GM21390 (cell line): Measurements from ENCODE around the gene RAB10.
"Not testable (repeated sequence)": the region's sequence is repeated elsewhere in the genome, so short reads cannot be mapped to it uniquely, and the experiment has no call there.

Experiments
- ATAC-seq: cut with Tn5 transposase; IDR thresholded peaks from one replicate; pipeline ENCODE4 v1.9.1; 2021; ENCODE audit not compliant: unreplicated experiment

The RAB10 gene

DNA sequence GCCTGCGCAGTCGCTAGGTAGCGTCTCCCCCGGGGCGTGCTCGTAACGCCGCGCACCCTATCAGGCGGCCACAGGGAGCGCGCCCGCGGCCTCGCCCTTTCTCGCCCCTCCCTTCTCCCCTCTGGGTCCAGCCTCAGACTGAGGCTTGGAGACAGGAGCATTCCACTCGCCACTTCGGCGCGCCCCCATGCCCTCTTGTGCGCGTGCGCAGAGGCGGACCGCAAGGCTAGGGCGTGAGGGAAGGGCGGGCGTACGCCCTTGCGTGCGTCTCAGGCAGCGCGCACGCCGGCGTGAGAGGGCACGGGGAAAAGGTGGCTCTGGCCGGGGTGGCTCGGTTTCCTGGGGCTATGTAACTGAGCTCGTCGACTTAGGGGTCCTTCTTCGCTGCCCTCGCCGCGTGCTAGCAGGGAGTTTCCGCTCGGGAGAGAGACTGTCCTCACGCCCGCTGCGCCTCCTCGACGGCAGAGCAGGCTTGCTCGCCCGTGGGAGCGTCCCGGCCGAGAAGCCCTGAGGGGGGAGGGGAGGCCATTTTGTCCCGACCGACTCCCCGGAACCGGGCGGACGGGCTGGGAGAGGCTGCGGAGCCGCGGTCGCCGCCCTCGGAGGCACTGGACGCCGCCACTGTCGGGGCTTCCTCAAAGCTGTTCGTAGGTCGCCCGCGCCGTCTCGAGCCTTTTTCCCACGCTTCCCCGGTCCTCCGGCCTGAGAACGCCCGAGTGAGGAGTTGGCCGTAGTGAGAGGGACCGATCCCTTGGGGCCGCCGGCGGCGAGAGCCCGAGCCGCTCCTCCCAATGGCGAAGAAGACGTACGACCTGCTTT lies at the start of gene RAB10:
Gene RAB10 (plus strand): TSS at position 267 of the 819 bp plus-strand sequence. CDS start 525 bp downstream, at position 792.
- ATAC-seq = peak; percentile 83

- ATAC-seq = no peak
These were observed 45.8 kb upstream of the RAB10 start for GRCh38 chr2:25988134-25988533.

DNA sequence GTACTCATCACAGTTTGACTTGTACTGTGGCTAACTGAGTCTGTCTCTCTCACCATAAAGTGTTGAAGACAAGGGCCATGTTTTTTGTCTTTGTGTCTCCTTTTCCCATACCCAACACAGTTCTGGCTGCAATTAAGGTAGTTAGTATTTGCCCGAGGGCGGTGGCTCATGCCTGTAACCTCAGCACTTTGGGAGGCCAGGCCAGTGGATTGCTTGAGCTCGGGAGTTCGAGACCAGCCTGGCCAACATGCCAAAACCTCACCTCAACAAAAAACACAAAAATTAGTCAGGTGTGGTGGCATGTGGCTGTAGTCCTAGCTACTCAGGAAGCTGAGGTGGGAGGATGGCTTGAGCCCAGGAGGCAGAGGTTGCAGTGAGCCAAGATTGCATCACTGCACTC lies 44.7 kb upstream of the RAB10 start:
- no peak for ATAC-seq

GRCh38 chr2:25991965-25992364 lies 41.9 kb upstream of the RAB10 start:
- no peak for ATAC-seq

- ATAC-seq = no peak
These were observed 41.3 kb upstream of the RAB10 start for GRCh38 chr2:25992556-25992955.

DNA sequence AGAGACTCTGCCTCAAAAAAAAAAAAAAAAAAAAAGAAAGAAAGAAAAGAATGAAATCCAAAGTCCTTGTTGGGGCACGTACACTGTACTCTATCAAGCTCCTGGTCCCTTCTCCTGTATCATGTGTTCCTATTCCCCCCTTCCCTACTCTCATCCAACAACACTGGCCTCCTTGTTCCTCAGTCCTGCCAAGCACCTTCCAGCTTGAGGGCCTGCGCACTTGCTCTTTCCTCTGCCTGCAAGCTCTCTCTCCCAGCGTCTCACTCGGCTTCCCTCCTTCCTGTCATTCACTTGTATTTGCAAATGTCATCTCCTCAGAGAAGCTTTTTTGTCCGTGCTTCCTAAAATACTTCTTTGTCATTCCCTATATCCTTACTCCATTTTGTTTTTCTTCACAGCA lies 40.8 kb upstream of the RAB10 start:
- ATAC-seq = no peak

- ATAC-seq = no peak
These were observed 39.4 kb upstream of the RAB10 start for GRCh38 chr2:25994509-25994908.

DNA sequence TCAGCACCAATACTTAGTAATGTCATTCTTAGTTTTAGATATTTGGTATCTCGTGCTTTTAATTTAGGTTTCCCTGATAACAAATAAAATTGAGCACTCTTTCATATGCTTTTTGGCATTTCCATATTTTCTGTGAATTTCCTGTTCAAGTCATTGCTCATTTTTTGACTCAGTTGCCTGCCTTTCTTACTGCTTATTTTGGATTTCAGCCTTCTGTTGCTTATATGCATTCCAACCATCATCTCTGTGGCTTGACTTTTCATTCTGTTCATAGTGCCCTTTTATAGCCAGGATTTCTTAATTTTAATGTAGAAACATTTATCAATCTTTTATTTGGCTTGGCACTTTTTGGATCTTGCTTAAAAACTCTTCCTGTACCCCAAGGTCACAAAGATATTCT lies 37.0 kb upstream of the RAB10 start:
- no peak for ATAC-seq

- ATAC-seq = not testable (repeated sequence)
These were observed 35.0 kb upstream of the RAB10 start for GRCh38 chr2:25998816-25999383.

- not testable (repeated sequence) for ATAC-seq
These were observed 34.5 kb upstream of the RAB10 start for GRCh38 chr2:25999406-25999805.

GRCh38 chr2:26000561-26001082 lies 33.3 kb upstream of the RAB10 start:
- no peak for ATAC-seq

DNA sequence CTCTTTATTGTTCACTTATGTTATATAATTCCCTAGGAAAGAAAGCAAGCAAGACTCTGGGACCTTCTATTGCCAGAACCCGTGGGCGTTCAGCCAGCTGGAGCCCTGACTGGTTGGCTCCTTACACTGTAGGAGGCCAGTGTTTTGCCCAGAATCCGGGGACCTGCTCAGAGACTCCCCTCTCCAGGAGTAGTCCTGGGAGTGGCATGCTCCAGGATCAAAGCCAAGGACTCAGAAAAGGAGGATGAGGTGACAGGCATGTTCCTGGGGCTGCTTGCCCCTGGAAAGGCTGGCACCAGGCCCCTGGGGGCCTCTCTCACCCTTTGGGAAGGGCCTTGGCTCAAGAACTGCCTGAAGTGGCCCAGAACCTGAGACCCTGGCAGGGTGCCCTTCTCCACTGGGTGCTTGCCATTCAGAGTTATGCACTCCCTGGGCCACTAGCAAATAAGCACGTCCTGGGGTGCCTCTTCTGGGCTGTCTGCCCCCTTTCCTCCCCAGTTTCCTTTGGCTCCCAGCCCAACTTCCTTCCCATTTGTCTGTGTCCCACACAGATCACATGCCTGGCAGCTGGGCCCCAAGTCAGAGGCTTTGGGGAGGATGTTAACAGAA lies 32.0 kb upstream of the RAB10 start:
- ATAC-seq = no peak

- ATAC-seq = no peak
These were observed 31.1 kb upstream of the RAB10 start for GRCh38 chr2:26002632-26003310.

DNA sequence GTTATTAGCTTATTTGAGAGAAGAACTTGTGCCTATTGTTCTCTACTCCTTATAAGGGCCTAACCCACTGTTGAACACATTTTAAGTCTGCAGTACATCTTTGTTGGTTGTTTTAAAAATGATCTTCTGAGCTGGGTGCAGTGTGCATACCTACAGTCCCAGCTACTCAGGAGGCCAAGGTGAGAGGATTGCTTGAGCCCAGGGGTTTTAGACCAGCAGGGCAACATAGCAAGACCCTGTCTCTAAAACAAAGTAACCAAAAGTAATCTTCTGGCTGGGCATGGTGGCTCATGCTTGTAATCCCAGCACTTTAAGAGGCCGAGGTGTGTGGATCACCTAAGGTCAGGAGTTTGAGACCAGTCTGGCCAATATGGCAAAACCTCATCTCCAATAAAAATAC lies 25.8 kb upstream of the RAB10 start:
- no peak for ATAC-seq

DNA sequence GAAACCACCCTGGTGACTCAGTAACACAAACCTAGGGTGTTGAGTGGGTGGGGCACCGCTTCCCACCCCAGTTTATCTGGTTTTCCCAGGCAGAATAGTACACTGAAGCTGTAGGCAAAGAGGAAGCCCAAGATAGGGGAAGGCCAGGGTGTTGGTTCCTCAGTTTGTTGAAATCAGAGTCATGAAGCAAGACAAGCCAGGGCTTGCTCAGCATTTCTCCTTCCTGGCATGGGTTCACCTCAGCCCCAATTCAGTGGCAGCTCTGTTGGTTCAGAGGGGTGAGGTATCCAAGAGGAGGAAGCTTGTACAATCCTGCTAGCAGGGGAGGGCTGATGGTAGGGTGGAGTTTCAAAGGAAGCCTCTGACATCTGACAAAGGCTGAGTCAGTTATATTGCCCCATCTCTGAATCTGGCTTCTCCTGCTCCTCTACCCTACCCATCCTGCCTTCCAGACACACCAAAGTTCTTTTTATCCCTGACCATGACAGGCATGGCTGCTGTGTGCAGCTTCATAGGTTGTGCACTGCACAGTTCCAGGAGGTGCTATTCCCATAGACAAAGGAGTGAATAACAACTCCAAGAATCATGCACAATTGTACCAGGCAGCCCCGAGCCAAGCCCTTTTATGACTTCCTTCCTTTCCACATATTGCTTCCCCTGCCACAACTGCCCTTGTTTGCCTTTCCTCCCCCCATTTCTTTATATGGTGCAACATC lies 24.9 kb upstream of the RAB10 start:
- no peak for ATAC-seq

- no peak for ATAC-seq
These were observed 24.3 kb upstream of the RAB10 start for GRCh38 chr2:26009567-26009963.

- no peak for ATAC-seq
These were observed 22.9 kb upstream of the RAB10 start for GRCh38 chr2:26010943-26011342.

- ATAC-seq = no peak
These were observed 22.3 kb upstream of the RAB10 start for GRCh38 chr2:26011609-26011989.

DNA sequence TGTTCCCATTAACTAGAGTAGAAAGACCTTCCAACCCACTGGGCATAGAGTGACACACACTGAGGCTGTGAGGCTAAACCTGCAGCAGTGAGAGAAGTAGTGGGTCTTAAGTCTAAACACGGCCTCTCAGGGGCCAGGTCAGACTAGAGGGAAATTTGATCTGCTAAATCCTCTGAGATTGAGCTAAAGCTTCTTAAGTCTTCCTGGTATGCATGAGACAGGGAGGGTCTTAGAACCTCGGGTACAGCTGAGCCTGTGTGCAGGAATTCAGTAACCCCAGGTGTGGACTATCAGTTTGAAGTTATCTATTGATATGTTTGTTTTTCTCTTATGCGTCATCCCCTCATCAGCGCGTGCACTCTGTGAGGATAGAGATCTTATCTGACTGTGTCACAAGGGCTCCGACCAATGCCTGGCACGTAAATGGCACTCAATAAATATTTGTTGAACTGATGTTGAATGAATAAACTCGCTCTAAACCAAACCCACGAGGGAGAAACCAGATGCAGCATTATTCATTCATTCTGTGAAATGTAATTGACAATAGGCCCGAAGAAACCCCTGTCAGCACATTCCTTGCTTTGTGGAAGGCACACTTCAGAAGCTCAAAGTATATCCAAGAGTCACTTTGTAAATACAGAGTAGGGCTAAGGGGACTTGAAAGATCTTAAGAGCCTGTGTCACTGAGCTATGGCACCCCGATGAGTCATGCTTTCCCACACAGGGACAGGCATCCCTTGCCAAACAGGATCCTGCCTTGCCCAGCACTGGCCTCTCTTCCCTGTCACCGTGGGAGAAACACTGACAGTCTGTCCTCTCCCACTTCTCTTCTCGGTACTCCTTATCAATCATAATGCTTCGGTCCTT lies 21.7 kb upstream of the RAB10 start:
- no peak for ATAC-seq

- ATAC-seq = no peak
These were observed 20.2 kb upstream of the RAB10 start for GRCh38 chr2:26013668-26014067.
